Measurements from ENCODE around the gene SEC24D.

GRCh38 chr4:118760493-118760892 lies 75.4 kb downstream of the SEC24D start:
- no peak for TF ChIP-seq CTCF (tag by site-specific recombination; IDR thresholded peaks at IDR 0.05)
- no peak for TF ChIP-seq SP2 (tag by site-specific recombination; IDR thresholded peaks at IDR 0.05)
- no peak for TF ChIP-seq ZNF426 (tag by site-specific recombination; IDR thresholded peaks at IDR 0.05)
- TF ChIP-seq ZNF510 (tag by site-specific recombination; IDR thresholded peaks at IDR 0.05; ENCODE audit: insufficient replicate concordance), result no peak
- no peak for TF ChIP-seq ZNF311 (tag by site-specific recombination; IDR thresholded peaks at IDR 0.05; ENCODE audit: borderline replicate concordance)
- no peak for TF ChIP-seq ZNF37A (tag by site-specific recombination; IDR thresholded peaks at IDR 0.05)
- TF ChIP-seq PATZ1 (tag by site-specific recombination; IDR thresholded peaks at IDR 0.05), result no peak
- no peak for TF ChIP-seq ZNF518A (tag by site-specific recombination; conservative IDR thresholded peaks at IDR 0.05; ENCODE audit: low read depth)

Data from HEK293 (cell line).